Suprapubic skin (tissue), 4 donors: Measurements from ENCODE around the gene KRT12. TPM values are rescaled to one million over a fixed set of nuclear protein-coding genes. Genes with fewer than 3 reads are reported as not detected.

Experiments used
- DNase-seq, 2 donors: peaks; one replicate each; pipeline ENCODE4 v3.0.0-alpha.2; 2019; ENCODE audit warnings: low spot score in 2 of 2
- H3K27ac ChIP-seq: fragments of 200-600 bp; sonication (generic); one replicate; pipeline ENCODE4 v1.5.1; 2019
- H3K27me3 ChIP-seq: fragments of 200-600 bp; sonication (generic); one replicate; pipeline ENCODE4 v1.5.1; 2019
- H3K36me3 ChIP-seq: fragments of 200-600 bp; sonication (generic); one replicate; pipeline ENCODE4 v1.5.1; 2019
- H3K4me1 ChIP-seq: fragments of 200-600 bp; sonication (generic); one replicate; pipeline ENCODE4 v1.5.1; 2019
- H3K4me3 ChIP-seq: fragments of 200-600 bp; sonication (generic); one replicate; pipeline ENCODE4 v1.5.1; 2019; ENCODE audit warnings: mild to moderate bottlenecking
- H3K9me3 ChIP-seq: fragments of 200-600 bp; sonication (generic); one replicate; pipeline ENCODE4 v1.5.1; 2019
- CTCF ChIP-seq, 2 donors: fragments of 200-600 bp in 1 of 2; fragments of 450-650 bp in 1 of 2; sonication (generic) in 1 of 2; IDR thresholded peaks; one replicate each; pipeline ENCODE4 v1.5.1; 2016 to 2019; ENCODE audit warnings: antibody characterized with exemption in 2 of 2, mild to moderate bottlenecking in 1 of 2, moderate library complexity in 1 of 2
- EP300 ChIP-seq: sonication (generic); formaldehyde crosslinking; IDR thresholded peaks from one replicate; pipeline ENCODE4 v1.6.1; 2017; ENCODE audit warnings: antibody characterized with exemption
- POLR2A ChIP-seq, 2 donors: fragments of 450-650 bp; IDR thresholded peaks; one replicate each; pipeline ENCODE4 v1.6.1; 2017; ENCODE audit warnings: antibody characterized with exemption in 2 of 2, mild to moderate bottlenecking in 2 of 2, moderate library complexity in 2 of 2
- POLR2AphosphoS5 ChIP-seq, 3 donors: sonication (generic); formaldehyde crosslinking; IDR thresholded peaks; one replicate each; pipeline ENCODE4 v1.6.1; 2017; ENCODE audit warnings: antibody characterized with exemption in 3 of 3
- WGBS: methylation state at CpG from one replicate; pipeline ENCODE4 v1.1.5; 2018; 5-methylcytosine and 5-hydroxymethylcytosine counted together
- total RNA-seq, 4 donors: library from RNA; depleted of rRNA; stranded (reverse); fragments of >200 nt; gene quantifications; one replicate each; pipeline ENCODE4 v1.1.0, GENCODE V29; 2016

Gene KRT12
- total RNA-seq, 4 donors from 2014 or later: not detected

DNA sequence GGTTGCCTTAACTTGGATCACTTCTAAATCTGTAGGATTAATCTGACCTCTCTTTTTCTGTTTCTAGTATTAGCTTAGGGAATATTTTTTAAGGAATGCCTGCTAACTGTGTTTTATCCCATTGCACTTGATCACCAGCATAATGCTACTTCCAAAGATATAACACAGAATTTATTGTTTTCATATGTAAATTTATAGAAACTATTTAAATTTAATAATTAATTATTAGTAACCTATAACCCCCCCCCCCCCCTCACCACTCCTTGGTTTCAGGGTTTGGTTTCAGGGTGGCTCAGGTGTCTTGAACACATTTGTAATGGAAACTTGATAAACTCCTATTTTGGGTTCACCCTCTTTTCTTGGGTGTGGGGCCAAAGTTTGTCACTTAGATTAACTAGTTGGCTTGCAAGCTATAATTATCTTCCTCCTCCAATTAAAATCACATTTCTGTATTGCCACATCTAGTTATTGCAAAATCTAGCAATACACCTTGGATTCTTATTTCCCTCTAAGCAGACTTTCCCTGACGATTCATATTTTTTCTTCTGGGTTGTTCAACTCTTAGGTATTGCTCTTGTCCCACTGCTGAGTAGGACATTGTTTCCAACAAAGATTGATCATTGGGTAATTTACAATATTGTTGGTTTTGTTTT lies 18.3 kb downstream of the KRT12 start:
- peaks cover 12% of the 10 kb centered on the region for H3K4me1 ChIP-seq
- WGBS: 59% methylated on average over 1 of the region's 1 CpG
- peaks cover 7% of the 10 kb centered on the region for H3K27me3 ChIP-seq
- H3K4me3 ChIP-seq: no peak overlapping the region
- no peaks in the 10 kb centered on the region for H3K9me3 ChIP-seq
- H3K27ac ChIP-seq: peak overlapping the region; percentile 72
- DNase-seq: no peak
- no peaks in the 10 kb centered on the region for H3K36me3 ChIP-seq
- TF ChIP-seq POLR2AphosphoS5 (IDR thresholded peaks at IDR 0.05): no peak
- no peak for TF ChIP-seq POLR2A (IDR thresholded peaks at IDR 0.05)
- TF ChIP-seq CTCF (IDR thresholded peaks at IDR 0.05): no peak
- TF ChIP-seq EP300: no peak

DNA sequence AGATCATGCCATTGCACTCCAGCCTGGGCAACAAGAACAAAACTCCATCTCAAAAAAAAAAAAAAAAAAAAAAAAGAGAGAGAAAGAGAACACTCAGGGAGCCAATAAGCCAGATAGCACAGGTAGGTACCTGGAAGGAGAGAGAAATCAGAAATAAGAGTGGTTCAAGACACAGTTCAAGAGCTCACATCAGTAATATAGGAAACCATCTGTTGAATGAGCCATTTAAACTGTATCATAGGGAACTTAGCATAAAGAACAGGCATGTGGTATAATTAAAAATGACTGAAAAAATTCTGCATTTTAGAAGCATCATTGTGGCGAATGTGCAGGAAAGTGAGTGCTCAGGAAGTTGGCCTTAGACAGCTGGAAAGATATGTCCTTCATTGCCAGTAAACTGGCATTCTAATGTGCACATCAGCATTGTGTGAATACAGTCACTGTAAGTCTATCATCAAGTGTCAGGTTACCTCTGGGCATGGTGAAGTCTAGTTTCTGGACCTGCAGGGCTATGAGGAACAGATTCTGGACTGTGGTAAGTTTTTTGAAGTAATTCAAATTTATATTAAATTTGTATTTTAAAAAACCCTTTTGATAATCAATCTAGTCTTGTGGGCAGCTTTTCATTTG lies 20.4 kb downstream of the KRT12 start:
- no peak for TF ChIP-seq POLR2A (IDR thresholded peaks at IDR 0.05)
- no peak for TF ChIP-seq CTCF (IDR thresholded peaks at IDR 0.05)
- TF ChIP-seq POLR2AphosphoS5 (IDR thresholded peaks at IDR 0.05): no peak
- no peak for TF ChIP-seq EP300
- no peak overlapping the region for H3K4me3 ChIP-seq
- no peaks in the 10 kb centered on the region for H3K36me3 ChIP-seq
- WGBS: 82% methylated on average over 1 of the region's 1 CpG
- H3K27ac ChIP-seq: no peak overlapping the region
- H3K27me3 ChIP-seq: peaks cover 7% of the 10 kb centered on the region
- H3K4me1 ChIP-seq: peaks cover 4% of the 10 kb centered on the region
- DNase-seq: no peak
- H3K9me3 ChIP-seq: no peaks in the 10 kb centered on the region

- TF ChIP-seq EP300 (no peak), POLR2A (IDR thresholded peaks at IDR 0.05) (no peak), CTCF (IDR thresholded peaks at IDR 0.05) (no peak), POLR2AphosphoS5 (IDR thresholded peaks at IDR 0.05) (no peak)
- DNase-seq: no peak
- 85% methylated on average over 4 of the region's 4 CpGs for WGBS
These were observed 22.3 kb downstream of the KRT12 start for GRCh38 chr17:40844671-40845107.

DNA sequence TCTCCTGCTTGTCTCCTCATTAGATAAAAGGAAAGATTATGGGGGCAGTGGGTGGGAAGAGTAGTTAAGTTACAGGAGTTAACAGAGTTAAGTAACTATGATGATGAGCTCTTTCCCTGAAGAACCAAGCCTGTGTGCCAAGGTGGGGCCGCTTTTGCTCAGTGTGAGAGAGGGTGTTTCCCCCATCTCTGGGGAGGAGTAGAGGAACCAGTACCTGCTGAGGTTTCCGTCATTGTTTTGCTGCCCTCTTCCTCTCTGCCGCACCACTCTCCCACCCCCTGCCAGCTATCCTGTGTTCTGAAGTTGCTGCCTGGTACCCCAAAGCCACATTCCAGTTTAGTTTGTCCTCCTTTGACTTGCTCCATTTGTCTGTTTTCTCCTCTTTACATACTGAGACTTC lies 23.8 kb downstream of the KRT12 start:
- no peaks in the 10 kb centered on the region for H3K9me3 ChIP-seq
- peaks cover 3% of the 10 kb centered on the region for H3K27me3 ChIP-seq
- TF ChIP-seq CTCF (IDR thresholded peaks at IDR 0.05): no peak
- no peak for TF ChIP-seq POLR2AphosphoS5 (IDR thresholded peaks at IDR 0.05)
- TF ChIP-seq EP300: no peak
- no peak for TF ChIP-seq POLR2A (IDR thresholded peaks at IDR 0.05)
- H3K4me3 ChIP-seq: no peak overlapping the region
- H3K36me3 ChIP-seq: no peaks in the 10 kb centered on the region
- H3K27ac ChIP-seq: no peak overlapping the region
- no peak for DNase-seq
- H3K4me1 ChIP-seq: no peaks in the 10 kb centered on the region
- WGBS: 45% methylated on average over 3 of the region's 3 CpGs

More at GRCh38 chr17:40844671-40845107, 22.3 kb downstream of the KRT12 start:
- Histone ChIP-seq H3K36me3 (no peaks in the 10 kb centered on the region), H3K4me3 (no peak overlapping the region), H3K27me3 (peaks cover 8% of the 10 kb centered on the region), H3K9me3 (no peaks in the 10 kb centered on the region), H3K27ac (no peak overlapping the region), H3K4me1 (peaks cover 3% of the 10 kb centered on the region)

- no peaks in the 10 kb centered on the region for H3K36me3 ChIP-seq
- H3K27ac ChIP-seq: no peak overlapping the region
- no peaks in the 10 kb centered on the region for H3K9me3 ChIP-seq
- H3K27me3 ChIP-seq: peaks cover 3% of the 10 kb centered on the region
- H3K4me3 ChIP-seq: no peak overlapping the region
- WGBS: 77% methylated on average over 3 of the region's 3 CpGs
- DNase-seq: no peak
- H3K4me1 ChIP-seq: no peaks in the 10 kb centered on the region
- TF ChIP-seq CTCF (IDR thresholded peaks at IDR 0.05): no peak
- TF ChIP-seq POLR2A (IDR thresholded peaks at IDR 0.05): no peak
- TF ChIP-seq EP300: no peak
- no peak for TF ChIP-seq POLR2AphosphoS5 (IDR thresholded peaks at IDR 0.05)
These were observed 25.8 kb downstream of the KRT12 start for GRCh38 chr17:40841246-40841645.
